ENCODE results near the gene TAS2R30.

Gene TAS2R30, protein sequence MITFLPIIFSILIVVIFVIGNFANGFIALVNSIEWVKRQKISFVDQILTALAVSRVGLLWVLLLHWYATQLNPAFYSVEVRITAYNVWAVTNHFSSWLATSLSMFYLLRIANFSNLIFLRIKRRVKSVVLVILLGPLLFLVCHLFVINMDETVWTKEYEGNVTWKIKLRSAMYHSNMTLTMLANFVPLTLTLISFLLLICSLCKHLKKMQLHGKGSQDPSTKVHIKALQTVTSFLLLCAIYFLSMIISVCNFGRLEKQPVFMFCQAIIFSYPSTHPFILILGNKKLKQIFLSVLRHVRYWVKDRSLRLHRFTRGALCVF

DNA sequence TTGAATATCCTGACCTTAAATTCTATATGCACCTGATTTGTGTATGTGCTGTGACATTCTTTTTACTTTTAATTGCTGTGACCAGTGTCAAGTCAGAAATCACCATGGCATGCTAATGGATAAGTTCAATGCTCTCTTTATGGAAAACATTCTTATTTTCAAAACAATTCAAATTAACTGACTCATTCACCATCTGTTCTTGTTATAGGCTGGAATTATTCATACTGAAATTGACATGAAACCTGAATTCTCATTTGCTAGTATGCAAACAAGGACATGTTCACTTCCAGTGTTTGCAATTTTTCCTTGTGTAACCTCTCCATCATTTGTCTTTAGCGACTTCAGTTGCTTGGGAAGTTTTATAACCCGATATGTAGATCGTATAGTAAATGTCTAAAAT is at the start of gene TAS2R30:
Gene TAS2R30 (minus strand): TSS at position 340 of the 400 bp plus-strand sequence. CDS start 400 bp downstream, outside the sequence.
- DNase-seq: no peak

DNA sequence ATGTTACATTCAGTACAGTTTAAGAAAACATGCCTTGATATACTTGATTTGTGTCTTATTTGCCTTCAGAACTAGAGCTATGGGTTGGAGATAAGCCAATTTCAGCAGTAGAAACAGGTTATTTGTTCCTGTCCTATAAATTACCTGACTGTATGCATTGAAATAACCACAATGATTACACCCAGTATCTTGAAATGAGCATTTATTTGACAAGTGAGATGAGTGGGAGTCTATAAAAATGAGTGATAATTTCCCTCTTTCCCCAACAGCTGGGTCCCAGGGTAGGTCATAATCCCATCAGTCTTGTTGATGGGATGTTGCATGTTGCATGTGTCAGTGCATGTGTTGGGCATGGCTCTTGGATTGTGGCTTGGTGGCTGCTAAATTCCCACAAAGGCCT is 48.6 kb upstream of the TAS2R30 start:
- DNase-seq: no peak

DNA sequence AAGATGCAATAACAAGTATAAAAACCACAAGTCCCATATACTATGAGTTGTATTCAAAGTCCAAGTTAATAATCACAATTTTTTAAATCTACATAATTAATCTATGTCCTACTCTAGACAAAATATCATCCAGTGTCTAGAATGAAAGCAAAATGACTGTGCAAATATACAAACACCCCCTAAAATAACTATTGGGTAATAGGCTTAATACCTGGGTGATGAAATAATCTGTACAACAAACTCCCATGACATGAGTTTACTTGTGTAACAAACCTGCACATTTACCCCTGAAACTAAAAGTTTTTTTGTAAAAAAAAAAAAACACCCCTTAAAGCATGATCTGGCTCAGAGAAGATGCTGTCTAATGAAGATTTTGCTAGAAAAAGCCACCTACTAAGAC is 48.1 kb upstream of the TAS2R30 start:
- DNase-seq: no peak

DNA sequence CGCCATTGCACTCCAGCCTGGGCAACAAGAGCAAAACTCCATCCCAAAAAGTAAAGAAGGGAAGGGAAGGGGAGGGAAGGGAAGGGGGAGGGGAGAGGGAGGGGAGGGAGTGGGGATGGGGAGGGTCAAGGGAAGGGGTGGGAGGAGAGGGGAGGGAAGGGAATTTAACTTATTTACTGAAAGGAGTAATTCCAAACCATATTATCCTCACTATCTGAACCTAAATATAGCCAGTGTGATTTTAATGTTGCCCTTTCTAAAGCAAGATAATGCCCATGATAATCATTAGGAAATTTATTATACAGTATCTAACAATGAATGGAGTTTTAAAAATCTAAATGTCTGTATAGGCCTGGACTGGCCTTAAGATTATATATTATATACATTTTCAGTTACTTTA is 43.8 kb upstream of the TAS2R30 start:
- DNase-seq: no peak

DNA sequence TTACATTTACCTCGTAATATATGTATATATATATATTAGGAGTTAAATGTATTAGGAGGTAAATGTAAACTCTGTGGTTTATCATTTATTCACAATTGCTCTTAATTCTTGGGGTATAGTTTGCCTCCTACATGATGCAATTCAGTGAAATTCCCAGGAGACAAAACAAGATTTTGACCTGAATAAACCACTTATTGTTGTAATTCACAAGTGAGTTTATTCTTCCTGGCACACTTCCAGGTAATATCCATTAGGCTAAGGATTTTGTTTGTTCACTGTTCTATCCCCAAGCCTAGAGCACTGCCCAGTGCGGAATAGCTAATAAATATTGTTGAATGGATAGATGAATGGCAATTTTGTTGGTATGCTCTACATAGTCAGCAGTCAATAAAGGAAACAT is 39.6 kb upstream of the TAS2R30 start:
- no peak for DNase-seq

DNA sequence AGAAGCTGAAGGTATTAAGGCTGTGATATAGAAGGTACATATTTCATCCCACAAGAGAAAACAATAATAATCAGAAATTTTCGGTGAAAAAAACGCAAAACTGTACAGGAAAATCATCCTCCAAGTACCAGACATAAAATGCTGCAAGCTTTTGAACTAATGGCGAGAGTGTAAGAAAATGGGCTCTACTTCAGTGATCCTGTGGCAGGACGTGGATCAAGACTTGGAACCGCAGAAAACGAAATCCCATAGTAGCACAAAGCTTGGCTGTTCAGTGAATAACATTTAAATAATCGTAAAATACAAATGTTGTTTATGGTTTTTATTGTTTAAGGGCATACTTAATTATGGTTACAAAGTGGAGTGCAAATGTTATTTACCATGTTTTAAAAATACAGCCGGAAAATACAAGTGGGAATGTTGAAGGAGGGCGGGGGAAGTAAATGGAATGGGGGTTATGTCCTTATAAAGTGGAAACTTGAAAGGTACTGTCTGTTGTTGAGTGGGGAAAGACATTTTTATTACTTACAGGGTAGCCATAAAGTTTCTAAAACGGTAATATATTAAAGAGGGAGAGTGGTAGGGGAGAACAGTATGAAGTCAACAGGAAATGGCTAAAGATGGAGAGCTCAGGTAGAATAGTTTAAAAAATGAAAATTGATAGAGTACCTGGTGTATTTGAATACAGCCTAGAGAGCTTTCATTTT is 37.7 kb upstream of the TAS2R30 start:
- DNase-seq: no peak

DNA sequence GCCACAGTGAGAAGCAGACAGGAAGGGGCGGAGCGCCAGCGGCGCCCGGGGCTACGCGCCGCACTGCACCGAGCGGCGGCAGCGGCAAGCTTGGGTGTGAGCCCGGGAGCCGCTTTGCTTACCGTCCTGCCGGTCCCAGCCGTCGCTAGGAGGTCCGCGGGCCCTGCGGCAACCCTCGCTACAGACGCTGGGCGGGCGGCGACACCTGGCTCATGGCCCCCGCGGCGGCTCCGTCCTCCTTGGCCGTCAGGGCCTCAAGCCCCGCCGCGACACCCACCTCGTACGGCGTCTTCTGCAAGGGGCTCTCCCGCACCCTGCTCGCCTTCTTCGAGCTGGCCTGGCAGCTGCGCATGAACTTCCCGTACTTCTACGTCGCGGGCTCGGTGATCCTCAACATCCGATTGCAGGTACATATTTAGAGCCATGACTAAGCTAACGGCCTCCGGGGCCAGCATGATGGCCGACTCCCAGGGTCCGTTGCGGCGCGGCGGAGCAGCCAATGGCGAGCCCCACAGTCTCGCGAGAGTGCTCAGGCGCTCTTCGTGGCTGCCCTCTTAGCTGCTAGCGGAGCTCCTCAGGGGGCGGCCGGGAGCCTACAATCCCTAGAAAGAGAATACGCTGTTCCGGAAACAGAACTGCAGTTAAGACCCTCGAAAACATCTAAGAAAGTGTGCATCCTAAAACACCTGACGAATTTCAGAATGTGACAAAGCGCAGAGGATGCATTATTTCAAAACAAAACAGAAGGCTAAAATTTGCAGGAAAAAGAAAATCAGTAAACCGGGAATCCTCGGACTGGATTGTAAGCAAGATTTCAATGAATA is 36.9 kb upstream of the TAS2R30 start, which contains the start of gene SMIM10L1:
Gene SMIM10L1 (plus strand): TSS at position 50 of the 824 bp plus-strand sequence. CDS start 163 bp downstream, at position 213.
- peak; percentile 89 for DNase-seq

DNA sequence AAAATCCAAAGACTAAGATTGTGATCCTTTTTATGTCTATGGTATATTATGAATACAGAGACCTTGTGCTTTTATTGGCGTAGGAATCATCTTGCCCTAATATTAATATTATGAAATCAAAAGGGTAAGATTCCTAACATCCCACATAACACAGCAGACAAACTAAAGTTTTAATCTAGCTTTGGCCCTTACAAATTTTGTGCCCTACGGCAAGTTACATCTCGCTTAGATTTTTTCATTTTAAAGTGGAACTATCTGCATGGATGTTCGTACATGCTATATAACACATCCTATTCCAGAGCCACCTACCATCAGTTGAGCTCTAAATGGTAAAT is 36.3 kb upstream of the TAS2R30 start:
- no peak for DNase-seq

DNA sequence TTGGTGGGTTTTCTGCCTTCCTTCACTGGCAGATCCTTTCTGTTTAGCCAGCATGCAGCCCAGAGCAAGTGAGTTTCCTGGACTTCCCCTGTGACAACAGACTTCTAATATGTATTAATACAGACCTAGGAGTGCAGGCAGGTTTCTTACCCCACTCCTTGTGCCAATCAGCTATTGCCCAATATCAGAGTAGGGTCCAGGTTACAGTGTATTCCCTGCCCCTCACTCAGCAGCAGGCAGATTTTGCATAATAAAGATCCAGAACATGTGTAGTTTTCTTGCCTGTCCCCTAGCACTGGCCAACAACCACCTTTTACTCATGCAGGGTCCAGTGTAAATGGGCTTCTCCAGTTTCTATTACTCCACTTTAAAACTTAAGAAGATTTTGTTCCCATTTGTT is 31.9 kb upstream of the TAS2R30 start:
- no peak for DNase-seq

DNA sequence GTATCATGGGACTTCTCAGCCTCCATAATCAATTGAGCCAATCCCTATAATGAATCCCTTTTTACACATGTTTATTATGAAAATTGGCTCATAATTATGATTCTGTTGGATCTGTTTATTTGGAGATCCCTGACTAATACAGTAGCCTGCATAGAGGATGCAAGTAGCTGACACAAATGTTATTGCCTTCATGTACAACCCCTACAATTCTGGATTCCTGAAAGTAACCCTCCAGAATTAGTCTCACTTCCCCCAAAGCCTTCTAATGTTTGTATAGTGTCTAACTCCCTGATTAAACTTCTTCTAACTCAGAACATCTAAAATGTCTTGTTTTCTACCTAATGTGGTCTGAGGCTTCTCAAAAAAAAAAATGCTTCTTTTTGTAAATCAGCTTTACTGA is 29.9 kb upstream of the TAS2R30 start:
- no peak for DNase-seq

DNA sequence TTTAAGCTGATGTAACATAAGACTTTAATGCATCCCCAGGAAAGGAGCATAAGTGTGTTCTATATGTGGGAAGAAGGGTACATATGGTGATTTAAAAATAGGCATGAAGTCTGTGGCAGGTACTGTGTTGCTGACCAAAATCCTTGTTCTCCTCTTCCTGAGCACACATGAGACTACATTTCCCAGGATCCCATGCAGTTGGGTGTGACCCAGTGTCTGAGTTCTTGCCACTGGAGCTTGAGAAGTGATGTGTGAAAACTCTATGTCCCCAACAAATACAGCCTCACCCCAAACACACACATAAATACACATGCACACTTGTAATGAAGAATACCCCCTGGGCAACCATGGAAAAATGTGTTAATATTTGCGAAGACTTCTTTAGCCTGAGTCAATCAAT is 28.1 kb upstream of the TAS2R30 start:
- DNase-seq: no peak

DNA sequence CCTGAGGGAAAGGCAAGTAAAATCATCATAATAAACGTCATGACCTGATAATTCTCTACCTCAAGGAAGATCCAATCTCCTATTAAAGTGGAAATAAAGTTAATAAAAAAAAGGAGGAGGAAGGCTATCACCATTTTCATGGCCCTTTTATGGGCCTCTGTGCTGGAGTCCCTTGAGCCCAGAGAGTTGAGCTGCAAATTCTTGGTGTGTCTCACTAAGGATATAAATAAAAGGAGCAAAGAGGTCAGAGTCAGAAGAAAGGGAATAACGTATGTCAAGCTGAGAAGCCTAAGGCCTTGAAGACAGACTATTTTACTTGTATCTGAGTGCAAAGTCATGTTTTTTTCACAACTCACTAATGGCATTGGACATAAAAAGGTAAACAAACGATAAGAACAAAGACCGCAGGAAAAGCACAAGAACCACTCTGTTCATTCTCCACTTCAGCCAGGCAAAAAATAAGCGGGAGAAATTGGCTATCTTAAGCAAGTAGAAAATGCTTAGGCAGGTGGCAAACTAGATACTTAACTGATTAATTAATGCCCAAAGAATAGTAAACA is 24.5 kb upstream of the TAS2R30 start:
- no peak for DNase-seq

DNA sequence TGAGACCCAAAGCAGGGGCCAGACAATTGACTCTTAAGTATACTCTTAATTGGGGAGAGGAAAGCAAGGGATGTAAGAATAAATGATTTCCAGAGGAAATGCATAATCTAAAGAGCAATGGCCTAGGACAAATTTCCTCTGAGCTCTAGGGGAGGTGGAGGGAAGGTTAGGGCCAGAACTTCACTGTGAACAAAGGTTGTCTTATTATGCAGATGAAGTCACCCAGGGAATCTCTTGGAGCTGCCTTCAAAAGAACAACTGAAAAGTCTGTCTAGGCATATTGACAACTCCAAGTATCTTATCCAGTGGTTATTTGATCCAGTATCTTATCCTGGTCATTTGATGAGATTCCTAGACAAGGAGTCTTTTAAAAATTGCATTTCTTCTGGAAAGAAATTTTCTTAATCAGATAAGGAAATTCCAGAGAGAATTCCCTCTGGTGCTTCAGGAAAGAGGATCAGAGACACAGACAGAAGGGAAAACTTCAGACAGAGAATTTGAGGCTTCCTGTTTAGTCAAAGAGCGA is 20.0 kb upstream of the TAS2R30 start:
- no peak for DNase-seq

DNA sequence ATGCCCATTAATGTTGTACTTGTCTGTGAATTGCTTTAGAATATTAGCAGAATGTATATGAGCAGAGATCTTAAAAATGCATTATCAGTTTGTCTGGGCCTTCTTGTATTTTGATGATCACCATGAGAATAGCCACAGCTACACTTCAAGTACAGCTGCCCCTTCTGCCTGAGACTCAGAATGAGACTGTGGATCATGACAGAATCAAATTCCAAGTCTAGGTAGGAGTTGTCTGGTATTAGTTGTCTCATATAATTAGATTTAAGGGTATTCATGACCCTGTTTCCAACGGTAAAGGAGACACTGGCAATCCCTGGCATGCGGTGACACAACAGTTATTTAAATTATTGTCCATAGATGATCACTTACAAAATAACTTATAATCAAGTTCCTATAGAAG is 18.3 kb upstream of the TAS2R30 start:
- DNase-seq: no peak

DNA sequence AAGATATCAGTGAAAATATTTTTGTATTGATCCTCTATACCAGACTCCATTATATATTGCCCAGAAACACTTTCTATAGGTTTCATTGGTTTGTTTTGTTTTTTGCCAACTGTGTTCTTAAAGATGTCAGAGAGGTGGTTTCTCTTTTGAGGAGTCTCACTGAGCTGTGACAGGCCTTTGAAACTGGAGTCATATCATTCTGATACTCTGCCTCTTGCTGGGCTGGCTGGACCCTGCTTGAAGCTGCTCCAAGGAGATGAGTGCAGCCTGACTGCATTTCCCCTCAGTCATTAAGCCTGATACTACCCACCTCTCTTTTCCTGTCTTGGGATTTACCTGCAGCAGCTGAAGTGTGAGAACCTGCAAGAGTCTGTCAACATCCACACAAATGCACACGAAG is 16.4 kb upstream of the TAS2R30 start:
- no peak for DNase-seq

DNA sequence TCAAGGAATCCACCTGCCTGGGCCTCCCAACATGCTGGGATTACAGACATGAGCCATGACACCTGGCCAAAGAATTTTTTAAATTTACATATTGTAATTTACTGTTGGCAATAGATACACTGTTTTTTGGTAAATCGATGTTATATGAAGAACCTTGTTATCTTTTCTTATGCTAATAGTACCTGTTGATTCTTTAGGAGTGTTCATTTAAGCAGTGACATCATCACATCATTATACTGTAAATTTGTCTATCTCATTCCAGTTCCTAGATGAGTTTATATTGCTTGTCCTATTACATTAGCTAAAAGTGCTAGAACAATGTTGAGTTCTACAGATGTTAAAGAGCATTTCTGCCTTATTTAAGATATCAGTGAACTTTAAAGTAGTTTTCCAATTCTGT is 13.0 kb upstream of the TAS2R30 start:
- no peak for DNase-seq

DNA sequence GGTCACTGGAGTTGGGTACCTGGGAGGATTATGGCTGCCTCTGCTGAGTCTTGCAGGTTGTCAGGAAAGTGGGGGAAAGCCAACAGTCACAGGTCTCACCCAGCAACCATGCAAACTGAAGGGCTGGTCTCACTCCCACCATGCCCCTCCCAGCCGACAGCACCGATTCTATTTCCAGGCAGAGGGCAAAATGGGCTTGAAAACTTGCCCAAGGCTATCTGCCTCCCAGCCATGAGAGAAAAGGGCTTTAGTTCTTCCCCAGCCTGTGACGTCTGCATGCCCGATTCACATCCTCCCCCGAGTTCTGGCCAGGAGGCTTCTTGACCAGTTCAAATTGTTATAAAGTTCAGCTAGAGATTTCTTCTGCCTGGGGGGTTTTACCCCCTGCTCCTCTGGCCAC is 9.9 kb upstream of the TAS2R30 start:
- DNase-seq: no peak

DNA sequence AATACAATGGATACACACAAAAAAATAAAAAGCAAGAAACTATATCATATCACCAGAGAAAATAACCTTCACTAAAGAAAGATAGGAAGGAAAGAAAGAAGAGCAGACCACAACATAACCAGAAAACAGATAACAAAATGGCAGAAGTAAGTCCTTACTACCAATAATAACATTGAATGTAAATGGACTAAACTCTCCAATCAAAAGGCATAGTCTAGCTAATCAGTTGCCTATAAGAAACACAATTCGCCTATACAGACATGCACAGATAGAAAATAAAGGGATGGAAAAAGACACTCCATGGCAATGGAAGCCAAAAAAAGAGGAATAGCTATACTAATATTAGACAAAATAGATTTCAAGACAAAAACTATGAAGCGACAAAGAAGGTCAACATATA is 8.9 kb upstream of the TAS2R30 start:
- DNase-seq: no peak

DNA sequence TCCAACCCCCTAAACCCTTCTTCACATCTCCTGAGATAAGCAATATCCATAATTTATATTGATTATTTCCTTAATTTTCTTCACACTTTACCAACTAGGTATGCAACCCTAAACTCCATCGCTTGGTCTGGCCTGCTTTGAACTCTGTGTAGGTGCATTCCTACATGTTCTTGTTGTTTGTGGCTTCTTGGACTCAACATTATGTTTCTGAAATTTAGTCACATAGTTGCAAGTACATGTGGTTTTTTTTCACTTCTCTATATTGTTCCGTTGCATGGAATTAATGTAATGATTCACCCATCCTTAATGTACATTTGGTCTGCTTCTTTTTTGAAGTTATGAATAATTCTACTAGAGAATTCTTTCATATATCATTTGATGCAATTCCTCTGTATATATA is 1.6 kb upstream of the TAS2R30 start:
- DNase-seq: no peak

DNA sequence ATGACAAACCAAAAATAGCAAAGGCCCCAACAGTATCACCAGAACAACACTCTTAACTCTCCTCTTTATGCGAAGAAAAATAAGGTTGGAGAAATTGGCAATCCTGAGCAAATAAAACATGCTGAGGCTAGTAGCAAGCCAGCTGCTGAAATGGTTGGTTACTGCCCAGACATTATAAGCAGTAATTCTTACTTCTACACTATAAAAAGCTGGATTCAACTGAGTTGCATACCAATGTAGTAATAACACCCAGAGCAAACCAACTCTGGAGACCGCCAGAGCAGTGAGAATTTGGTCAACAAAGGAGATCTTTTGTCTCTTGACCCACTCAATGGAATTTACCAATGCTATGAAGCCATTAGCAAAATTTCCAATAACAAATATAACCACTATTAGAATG is 628 bp downstream of the TAS2R30 start:
- no peak for DNase-seq

DNA sequence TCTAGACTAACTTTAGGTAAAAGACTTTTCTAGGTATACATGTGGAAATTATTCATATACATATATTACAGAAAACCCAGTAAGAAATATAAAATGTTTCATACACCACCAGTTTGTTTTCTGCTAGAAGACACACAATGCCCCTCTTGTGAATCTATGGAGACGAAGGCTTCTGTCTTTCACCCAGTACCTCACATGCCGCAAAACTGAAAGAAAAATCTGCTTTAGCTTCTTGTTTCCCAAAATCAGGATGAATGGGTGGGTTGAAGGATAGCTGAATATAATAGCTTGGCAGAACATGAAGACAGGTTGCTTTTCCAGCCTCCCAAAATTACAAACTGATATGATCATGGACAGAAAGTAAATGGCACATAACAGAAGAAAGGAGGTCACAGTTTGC is 1.3 kb downstream of the TAS2R30 start:
- no peak for DNase-seq

DNA sequence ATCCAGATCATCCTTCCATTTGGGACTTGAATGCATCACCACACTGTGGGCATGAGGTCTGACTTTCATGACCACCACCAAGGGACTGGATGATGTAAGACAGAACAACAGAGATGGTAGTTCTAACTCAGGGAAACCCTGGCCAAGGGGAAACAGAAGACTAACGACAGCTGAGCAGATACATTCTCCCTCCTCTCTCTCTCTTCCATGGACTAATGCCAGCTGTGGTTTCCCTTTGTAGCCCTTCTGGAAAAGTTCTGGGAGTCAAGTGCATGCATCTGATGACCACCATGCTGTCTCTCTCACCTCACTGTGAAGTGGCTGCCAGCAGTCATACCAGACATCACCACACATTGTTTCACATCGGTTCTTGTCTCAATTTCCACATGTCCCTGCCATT is 3.4 kb downstream of the TAS2R30 start:
- no peak for DNase-seq

DNA sequence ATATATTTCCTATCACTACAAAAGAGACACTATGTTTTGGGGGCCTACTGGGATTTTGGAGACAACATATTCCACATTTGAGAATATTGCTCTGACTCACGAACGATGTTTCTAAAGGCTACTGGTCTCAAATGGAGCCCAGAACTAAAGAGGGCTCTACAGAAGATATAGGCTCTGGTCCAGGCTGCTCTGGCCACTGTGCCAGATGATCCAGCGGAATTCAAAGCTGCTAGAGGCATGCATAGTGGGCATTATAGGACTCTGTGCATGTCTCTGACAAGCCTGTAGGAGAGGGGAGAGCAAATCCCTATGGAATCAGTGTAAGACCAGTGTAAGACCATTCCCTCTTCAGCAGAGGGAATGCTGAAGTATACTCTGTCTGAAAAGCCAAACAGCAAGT is 4.1 kb downstream of the TAS2R30 start:
- no peak for DNase-seq
